Gastrocnemius medialis (tissue), 4 donors: ENCODE results near the gene CDK13.

ENCODE experiments used
- POLR2A ChIP-seq, 2 donors: fragments of 450-650 bp; IDR thresholded peaks; one replicate each; pipeline ENCODE4 v1.6.1; 2017; ENCODE audit warnings: antibody characterized with exemption in 2 of 2, mild to moderate bottlenecking in 2 of 2, moderate library complexity in 2 of 2
- TF ChIP-seq, protein P1 (sequence below), 5 experiments: fragments of 450-650 bp in 3 of 5; fragments of 200-600 bp in 2 of 5; sonication (generic) in 2 of 5; IDR thresholded peaks in 4 of 5; conservative IDR thresholded peaks in 1 of 5; 1 replicate in 4 of 5; 2 replicates in 1 of 5; pipeline ENCODE4 v1.5.1; 2016 to 2019; ENCODE audit warnings: antibody characterized with exemption in 5 of 5, mild to moderate bottlenecking in 3 of 5, moderate library complexity in 3 of 5

DNA sequence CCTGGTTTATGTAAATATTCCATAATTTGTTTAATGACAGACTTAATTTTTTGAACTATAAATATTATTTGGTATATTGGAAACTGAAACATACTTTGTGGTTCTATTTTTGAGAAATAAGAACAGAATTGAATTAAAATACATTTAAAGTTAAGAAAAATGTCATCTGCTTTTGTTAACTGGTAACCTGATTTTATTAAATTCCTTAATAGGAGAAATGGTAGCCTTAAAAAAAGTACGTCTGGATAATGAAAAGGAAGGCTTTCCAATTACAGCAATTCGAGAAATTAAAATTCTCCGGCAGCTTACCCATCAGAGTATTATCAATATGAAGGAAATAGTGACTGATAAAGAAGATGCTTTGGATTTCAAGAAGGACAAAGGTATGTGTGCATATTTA, 51.6 kb downstream of the CDK13 start:
- TF ChIP-seq, protein P1, sequence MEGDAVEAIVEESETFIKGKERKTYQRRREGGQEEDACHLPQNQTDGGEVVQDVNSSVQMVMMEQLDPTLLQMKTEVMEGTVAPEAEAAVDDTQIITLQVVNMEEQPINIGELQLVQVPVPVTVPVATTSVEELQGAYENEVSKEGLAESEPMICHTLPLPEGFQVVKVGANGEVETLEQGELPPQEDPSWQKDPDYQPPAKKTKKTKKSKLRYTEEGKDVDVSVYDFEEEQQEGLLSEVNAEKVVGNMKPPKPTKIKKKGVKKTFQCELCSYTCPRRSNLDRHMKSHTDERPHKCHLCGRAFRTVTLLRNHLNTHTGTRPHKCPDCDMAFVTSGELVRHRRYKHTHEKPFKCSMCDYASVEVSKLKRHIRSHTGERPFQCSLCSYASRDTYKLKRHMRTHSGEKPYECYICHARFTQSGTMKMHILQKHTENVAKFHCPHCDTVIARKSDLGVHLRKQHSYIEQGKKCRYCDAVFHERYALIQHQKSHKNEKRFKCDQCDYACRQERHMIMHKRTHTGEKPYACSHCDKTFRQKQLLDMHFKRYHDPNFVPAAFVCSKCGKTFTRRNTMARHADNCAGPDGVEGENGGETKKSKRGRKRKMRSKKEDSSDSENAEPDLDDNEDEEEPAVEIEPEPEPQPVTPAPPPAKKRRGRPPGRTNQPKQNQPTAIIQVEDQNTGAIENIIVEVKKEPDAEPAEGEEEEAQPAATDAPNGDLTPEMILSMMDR (IDR thresholded peaks at IDR 0.05 in 4 of 5, conservative IDR thresholded peaks at IDR 0.05 in 1 of 5), result no peak
- TF ChIP-seq POLR2A (IDR thresholded peaks at IDR 0.05), result no peak
